WTC11 (cell line): Measurements from ENCODE around the gene ZNF468. TPM values are rescaled to one million over a fixed set of nuclear protein-coding genes. Genes with fewer than 3 reads are reported as not detected.
"Not testable (repeated sequence)": the region's sequence is repeated elsewhere in the genome, so short reads cannot be mapped to it uniquely, and the experiment has no call there.

Source experiments
- ATAC-seq: fragments of 200-7000 bp; cut with Tn5 transposase; 2 replicates; pipeline ENCODE4 v1.10.0; 2021; ENCODE audit warnings: mild to moderate bottlenecking, moderate library complexity
- CTCF ChIA-PET: fragments of 300-600 bp; sonication (Branson Sonifier 250); formaldehyde crosslinking; loops from one replicate; lab custom pipeline; 2021; ENCODE audit warnings: antibody characterized with exemption; lab: Charles Lee
- POLR2A ChIA-PET: fragments of 350-600 bp; sonication (Branson Sonifier 250); formaldehyde crosslinking; loops from one replicate; lab custom pipeline; 2021; ENCODE audit warnings: antibody characterized with exemption; lab: Charles Lee
- DNase-seq: peaks from one replicate; pipeline ENCODE4 v3.0.0; 2021; ENCODE audit warnings: low spot score
- H3K27ac Mint-ChIP-seq: 2 replicates; pipeline ENCODE4 v1.8.0; 2021; ENCODE audit warnings: mixed read lengths
- H3K27me3 Mint-ChIP-seq: 2 replicates; pipeline ENCODE4 v1.8.0; 2021; ENCODE audit warnings: low read depth, mild to moderate bottlenecking, moderate library complexity, mixed read lengths
- H3K36me3 Mint-ChIP-seq: 2 replicates; pipeline ENCODE4 v1.8.0; 2021; ENCODE audit warnings: mixed read lengths
- H3K4me1 Mint-ChIP-seq: 2 replicates; pipeline ENCODE4 v1.8.0; 2022; ENCODE audit warnings: mixed read lengths
- H3K4me3 Mint-ChIP-seq: 2 replicates; pipeline ENCODE4 v1.8.0; 2021; ENCODE audit warnings: mild to moderate bottlenecking, moderate library complexity, mixed read lengths
- H3K9me3 Mint-ChIP-seq: 2 replicates; pipeline ENCODE4 v1.8.0; 2021; ENCODE audit warnings: mixed read lengths
- ESRRA ChIP-seq: sonication (generic); formaldehyde crosslinking; IDR thresholded peaks from 2 replicates; pipeline ENCODE4 v1.8.1; 2022; ENCODE audit warnings: mild to moderate bottlenecking, missing genetic modification reagents, borderline replicate concordance
- GTF2I ChIP-seq: fragments of 250-450 bp; sonication (Bioruptor Pico); conservative IDR thresholded peaks from 2 replicates; pipeline ENCODE4 v1.4.0; 2021; ENCODE audit warnings: mild to moderate bottlenecking
- JAZF1 ChIP-seq: fragments of 250-450 bp; sonication (Bioruptor Pico); IDR thresholded peaks from 2 replicates; pipeline ENCODE4 v1.9.0; 2021; ENCODE audit warnings: moderate library complexity, mild to moderate bottlenecking, inconsistent platforms
- KAT7 ChIP-seq: sonication (generic); formaldehyde crosslinking; IDR thresholded peaks from 2 replicates; pipeline ENCODE4 v1.8.1; 2023; ENCODE audit warnings: missing genetic modification reagents, mild to moderate bottlenecking, borderline replicate concordance
- MXD4 ChIP-seq: fragments of 250-450 bp; sonication (Bioruptor Pico); IDR thresholded peaks from 2 replicates; pipeline ENCODE4 v1.8.0; 2021; ENCODE audit warnings: mild to moderate bottlenecking, moderate library complexity, borderline replicate concordance
- SMAD3 ChIP-seq: sonication (generic); formaldehyde crosslinking; IDR thresholded peaks from 2 replicates; pipeline ENCODE4 v1.8.0; 2022; ENCODE audit warnings: missing genetic modification reagents, mild to moderate bottlenecking, borderline replicate concordance
- SP1 ChIP-seq: sonication (generic); formaldehyde crosslinking; conservative IDR thresholded peaks from 2 replicates; pipeline ENCODE4 v1.8.1; 2022; ENCODE audit warnings: missing genetic modification reagents
- TEAD1 ChIP-seq: sonication (generic); formaldehyde crosslinking; IDR thresholded peaks from 2 replicates; pipeline ENCODE4 v1.8.0; 2022; ENCODE audit warnings: mild to moderate bottlenecking, missing genetic modification reagents
- USF2 ChIP-seq: sonication (generic); formaldehyde crosslinking; IDR thresholded peaks from 2 replicates; pipeline ENCODE4 v1.8.1; 2023; ENCODE audit warnings: mild to moderate bottlenecking, missing genetic modification reagents, moderate library complexity
- ZBTB21 ChIP-seq: sonication (generic); formaldehyde crosslinking; IDR thresholded peaks from 2 replicates; pipeline ENCODE4 v1.8.1; 2023; ENCODE audit warnings: mild to moderate bottlenecking, missing genetic modification reagents, borderline replicate concordance
- ZMAT4 ChIP-seq: fragments of 250-450 bp; sonication (Bioruptor Pico); IDR thresholded peaks from 2 replicates; pipeline ENCODE4 v1.9.0; 2021; ENCODE audit warnings: mild to moderate bottlenecking
- ZNF121 ChIP-seq: sonication (generic); formaldehyde crosslinking; IDR thresholded peaks from 2 replicates; pipeline ENCODE4 v1.8.0; 2023; ENCODE audit warnings: missing genetic modification reagents
- ZNF423 ChIP-seq: fragments of 250-450 bp; sonication (Bioruptor Pico); IDR thresholded peaks from 2 replicates; pipeline ENCODE4 v2.1.2; 2022; ENCODE audit warnings: mild to moderate bottlenecking, moderate library complexity
- total RNA-seq: library from RNA; stranded (reverse); gene quantifications from 3 replicates; pipeline ENCODE4 v1.2.3, GENCODE V29; 2021
- TF ChIP-seq, protein P1 (sequence below): sonication (generic); formaldehyde crosslinking; conservative IDR thresholded peaks from 2 replicates; pipeline ENCODE4 v1.8.1; 2023; ENCODE audit warnings: mild to moderate bottlenecking, low read depth, missing genetic modification reagents, moderate library complexity
- TF ChIP-seq, protein P2 (sequence below): sonication (generic); formaldehyde crosslinking; IDR thresholded peaks from 2 replicates; pipeline ENCODE4 v1.8.0; 2022; ENCODE audit warnings: mild to moderate bottlenecking, missing genetic modification reagents
- TF ChIP-seq, protein P3 (sequence below): fragments of 250-450 bp; sonication (Bioruptor Pico); conservative IDR thresholded peaks from 2 replicates; pipeline ENCODE4 v1.9.0; 2021; ENCODE audit warnings: mild to moderate bottlenecking
- TF ChIP-seq, protein P4 (sequence below): sonication (generic); formaldehyde crosslinking; IDR thresholded peaks from 2 replicates; pipeline ENCODE4 v1.8.0; 2023; ENCODE audit warnings: mild to moderate bottlenecking, missing genetic modification reagents

The ZNF468 gene
- total RNA-seq, 1 experiment from 2014 or later, result 32.0 TPM

DNA sequence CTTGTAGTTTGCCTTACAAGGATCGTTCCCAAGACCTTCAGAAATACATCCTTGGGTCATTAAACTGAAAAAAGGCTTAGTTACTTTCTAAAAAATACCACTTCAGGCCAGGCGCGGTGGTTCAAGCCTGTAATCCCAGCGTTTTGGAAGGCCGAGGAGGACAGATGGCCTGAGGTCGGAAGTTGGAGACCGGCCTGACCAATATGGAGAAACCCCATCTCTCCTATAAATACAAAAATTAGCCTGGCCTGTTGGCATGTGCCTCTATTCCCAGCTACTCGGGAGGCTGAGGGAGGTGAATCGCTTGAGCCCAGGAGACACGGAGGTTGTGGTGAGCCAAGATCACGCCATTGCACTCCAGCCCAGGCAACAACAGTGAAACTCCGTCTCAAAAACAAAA is 33.7 kb downstream of the ZNF468 start (continued):
- no peak for TF ChIP-seq ZNF423 (CRISPR knock-in tag)
- TF ChIP-seq MXD4, result no peak
- TF ChIP-seq, protein P1, sequence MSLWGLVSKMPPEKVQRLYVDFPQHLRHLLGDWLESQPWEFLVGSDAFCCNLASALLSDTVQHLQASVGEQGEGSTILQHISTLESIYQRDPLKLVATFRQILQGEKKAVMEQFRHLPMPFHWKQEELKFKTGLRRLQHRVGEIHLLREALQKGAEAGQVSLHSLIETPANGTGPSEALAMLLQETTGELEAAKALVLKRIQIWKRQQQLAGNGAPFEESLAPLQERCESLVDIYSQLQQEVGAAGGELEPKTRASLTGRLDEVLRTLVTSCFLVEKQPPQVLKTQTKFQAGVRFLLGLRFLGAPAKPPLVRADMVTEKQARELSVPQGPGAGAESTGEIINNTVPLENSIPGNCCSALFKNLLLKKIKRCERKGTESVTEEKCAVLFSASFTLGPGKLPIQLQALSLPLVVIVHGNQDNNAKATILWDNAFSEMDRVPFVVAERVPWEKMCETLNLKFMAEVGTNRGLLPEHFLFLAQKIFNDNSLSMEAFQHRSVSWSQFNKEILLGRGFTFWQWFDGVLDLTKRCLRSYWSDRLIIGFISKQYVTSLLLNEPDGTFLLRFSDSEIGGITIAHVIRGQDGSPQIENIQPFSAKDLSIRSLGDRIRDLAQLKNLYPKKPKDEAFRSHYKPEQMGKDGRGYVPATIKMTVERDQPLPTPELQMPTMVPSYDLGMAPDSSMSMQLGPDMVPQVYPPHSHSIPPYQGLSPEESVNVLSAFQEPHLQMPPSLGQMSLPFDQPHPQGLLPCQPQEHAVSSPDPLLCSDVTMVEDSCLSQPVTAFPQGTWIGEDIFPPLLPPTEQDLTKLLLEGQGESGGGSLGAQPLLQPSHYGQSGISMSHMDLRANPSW (CRISPR knock-in tag), result no peak
- no peak for TF ChIP-seq ESRRA (CRISPR knock-in tag)
- no peak for TF ChIP-seq KAT7 (CRISPR knock-in tag)
- TF ChIP-seq SMAD3 (CRISPR knock-in tag), result no peak
- TF ChIP-seq, protein P2, sequence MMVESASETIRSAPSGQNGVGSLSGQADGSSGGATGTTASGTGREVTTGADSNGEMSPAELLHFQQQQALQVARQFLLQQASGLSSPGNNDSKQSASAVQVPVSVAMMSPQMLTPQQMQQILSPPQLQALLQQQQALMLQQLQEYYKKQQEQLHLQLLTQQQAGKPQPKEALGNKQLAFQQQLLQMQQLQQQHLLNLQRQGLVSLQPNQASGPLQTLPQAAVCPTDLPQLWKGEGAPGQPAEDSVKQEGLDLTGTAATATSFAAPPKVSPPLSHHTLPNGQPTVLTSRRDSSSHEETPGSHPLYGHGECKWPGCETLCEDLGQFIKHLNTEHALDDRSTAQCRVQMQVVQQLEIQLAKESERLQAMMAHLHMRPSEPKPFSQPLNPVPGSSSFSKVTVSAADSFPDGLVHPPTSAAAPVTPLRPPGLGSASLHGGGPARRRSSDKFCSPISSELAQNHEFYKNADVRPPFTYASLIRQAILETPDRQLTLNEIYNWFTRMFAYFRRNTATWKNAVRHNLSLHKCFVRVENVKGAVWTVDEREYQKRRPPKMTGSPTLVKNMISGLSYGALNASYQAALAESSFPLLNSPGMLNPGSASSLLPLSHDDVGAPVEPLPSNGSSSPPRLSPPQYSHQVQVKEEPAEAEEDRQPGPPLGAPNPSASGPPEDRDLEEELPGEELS (CRISPR knock-in tag), result no peak

DNA sequence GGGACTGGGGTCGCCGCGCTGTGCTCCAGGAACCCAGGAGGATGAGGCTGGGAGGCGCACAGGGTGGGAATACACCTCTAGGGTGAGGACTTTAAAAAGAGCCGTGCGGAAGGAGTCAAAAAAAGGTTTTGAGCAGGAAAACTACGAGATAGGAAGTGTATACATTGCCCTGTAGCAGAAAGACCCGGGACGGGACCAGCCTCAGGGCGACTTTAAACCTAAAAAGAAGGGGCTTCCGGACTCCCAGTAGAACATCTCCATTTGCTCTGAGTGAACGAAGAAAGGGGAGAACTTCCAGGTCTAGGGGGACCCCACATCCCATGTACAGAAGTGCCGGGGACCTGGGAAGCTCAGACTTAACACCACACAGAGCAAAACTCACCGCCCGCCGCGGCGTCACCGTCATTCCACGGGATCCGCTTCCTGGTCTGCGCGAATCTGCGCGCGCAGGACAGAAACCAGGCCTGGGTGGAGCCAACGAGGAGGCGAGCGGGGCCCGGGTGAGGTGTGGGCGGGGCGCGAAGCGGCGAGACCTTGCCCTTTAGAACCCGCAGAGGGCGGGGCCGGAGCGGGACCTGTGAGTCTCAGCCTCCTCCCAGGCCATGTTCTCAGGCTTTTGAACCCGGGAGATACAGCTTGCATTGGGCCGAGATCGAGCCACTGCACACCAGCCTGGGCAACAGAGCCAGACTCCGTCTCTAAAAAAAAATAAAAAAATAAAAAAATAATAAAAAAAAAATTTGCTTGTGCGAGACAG is 36.0 kb downstream of the ZNF468 start, which contains the start of gene ZNF28:
TSS of gene ZNF28 (minus strand) at position 430 of the 757 bp plus-strand sequence. CDS start 3,675 bp downstream, outside the sequence.
- H3K27me3 Mint-ChIP-seq, H3K4me1 Mint-ChIP-seq, POLR2A ChIA-PET, CTCF ChIA-PET, H3K9me3 Mint-ChIP-seq: not testable (repeated sequence)
- TF ChIP-seq SP1 (CRISPR knock-in tag) (peak; percentile 36; the same call in 1 of the 2 replicates), GTF2I (CRISPR knock-in tag) (peak; percentile 66; the same call in 1 of the 2 replicates), ZNF121 (peak; percentile 78; the same call in 1 of the 2 replicates)
- Mint-ChIP-seq H3K27ac (peak within 1 kb of the TSS; percentile 27; the same call in 1 of the 2 replicates), H3K4me3 (peak within 1 kb of the TSS; percentile 91), H3K36me3 (peaks cover 11% of the 10 kb centered on the region)
- ATAC-seq (peak; percentile 99), DNase-seq (peak; percentile 71)

GRCh38 chr19:52820472-52821203 is 36.8 kb downstream of the ZNF468 start:
- POLR2A ChIA-PET, H3K4me1 Mint-ChIP-seq, CTCF ChIA-PET, H3K27ac Mint-ChIP-seq, H3K9me3 Mint-ChIP-seq, H3K27me3 Mint-ChIP-seq: not testable (repeated sequence)
- peak; percentile 51 for DNase-seq
- peak; percentile 65 for ATAC-seq
- H3K4me3 Mint-ChIP-seq, result peak overlapping the region; percentile 91
- peaks cover 14% of the 10 kb centered on the region for H3K36me3 Mint-ChIP-seq

DNA sequence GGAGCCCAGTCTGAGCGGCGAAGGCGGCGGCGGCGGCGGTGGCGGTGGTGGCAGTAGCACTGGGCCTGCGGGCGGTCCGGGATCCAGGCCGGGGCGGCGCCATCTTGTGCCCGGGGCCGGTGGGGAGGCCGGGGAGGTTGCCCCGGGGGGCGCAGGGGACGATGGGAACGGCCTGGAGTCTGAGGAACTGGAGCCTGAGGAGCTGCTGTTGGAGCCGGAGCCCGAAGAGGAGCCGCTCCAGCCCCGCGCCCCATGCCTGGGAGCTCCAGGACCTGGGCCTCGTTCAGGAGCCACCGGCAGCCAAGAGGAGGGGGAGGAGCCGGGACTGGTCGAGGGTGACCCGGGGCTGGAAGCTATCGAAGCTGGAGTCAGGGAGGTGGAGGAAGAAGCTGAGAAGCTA is 47.6 kb downstream of the ZNF468 start:
- POLR2A ChIA-PET, result no interaction called here
- Mint-ChIP-seq H3K36me3 (peaks cover 44% of the 10 kb centered on the region), H3K9me3 (peaks cover 7% of the 10 kb centered on the region), H3K27ac (no peak overlapping the region), H3K27me3 (no peaks in the 10 kb centered on the region), H3K4me1 (peaks cover 3% of the 10 kb centered on the region; the same call in 1 of the 2 replicates), H3K4me3 (no peak overlapping the region)
- ATAC-seq (no peak), DNase-seq (no peak)
- CTCF ChIA-PET, result interaction anchor here (0.6 kb wide), 1 partner anchor 232 kb away, joined by 3 read pairs; no protein-coding TSS in a partner anchor
- no peak for TF ChIP-seq USF2 (CRISPR knock-in tag)
- TF ChIP-seq, protein P3, sequence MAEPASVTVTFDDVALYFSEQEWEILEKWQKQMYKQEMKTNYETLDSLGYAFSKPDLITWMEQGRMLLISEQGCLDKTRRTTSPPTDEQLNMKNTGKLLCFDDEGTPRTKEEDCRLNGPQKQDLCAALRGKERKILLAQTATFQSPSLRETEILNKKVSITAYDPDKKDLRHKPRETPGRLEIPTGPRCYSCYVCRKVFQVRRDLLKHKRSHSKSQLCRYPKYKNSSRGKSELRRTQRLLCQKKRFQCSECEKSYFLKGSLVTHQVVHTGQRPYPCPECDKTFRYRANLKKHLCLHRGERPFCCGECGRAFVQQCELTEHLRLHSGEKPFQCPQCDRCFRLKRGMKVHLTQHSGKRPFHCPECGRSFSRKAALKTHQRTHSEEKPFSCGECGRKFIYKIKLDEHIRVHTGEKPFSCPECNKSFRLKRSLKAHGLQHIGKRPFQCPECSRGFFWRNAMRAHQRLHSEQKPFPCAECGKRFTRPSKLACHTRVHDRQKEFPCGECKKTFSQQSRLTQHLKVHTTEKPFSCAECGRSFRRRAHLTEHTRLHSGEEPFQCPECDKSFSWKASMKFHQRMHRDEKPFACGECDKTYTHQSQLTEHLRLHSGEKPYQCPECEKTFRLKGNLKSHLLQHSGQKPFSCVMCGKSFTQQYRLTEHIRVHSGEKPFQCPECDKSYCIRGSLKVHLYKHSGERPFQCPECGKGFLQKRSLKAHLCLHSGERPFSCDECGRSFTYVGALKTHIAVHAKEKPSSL, result no peak
- TF ChIP-seq ZMAT4 (CRISPR knock-in tag), result no peak
- TF ChIP-seq ZBTB21 (CRISPR knock-in tag), result no peak
- TF ChIP-seq, protein P4, sequence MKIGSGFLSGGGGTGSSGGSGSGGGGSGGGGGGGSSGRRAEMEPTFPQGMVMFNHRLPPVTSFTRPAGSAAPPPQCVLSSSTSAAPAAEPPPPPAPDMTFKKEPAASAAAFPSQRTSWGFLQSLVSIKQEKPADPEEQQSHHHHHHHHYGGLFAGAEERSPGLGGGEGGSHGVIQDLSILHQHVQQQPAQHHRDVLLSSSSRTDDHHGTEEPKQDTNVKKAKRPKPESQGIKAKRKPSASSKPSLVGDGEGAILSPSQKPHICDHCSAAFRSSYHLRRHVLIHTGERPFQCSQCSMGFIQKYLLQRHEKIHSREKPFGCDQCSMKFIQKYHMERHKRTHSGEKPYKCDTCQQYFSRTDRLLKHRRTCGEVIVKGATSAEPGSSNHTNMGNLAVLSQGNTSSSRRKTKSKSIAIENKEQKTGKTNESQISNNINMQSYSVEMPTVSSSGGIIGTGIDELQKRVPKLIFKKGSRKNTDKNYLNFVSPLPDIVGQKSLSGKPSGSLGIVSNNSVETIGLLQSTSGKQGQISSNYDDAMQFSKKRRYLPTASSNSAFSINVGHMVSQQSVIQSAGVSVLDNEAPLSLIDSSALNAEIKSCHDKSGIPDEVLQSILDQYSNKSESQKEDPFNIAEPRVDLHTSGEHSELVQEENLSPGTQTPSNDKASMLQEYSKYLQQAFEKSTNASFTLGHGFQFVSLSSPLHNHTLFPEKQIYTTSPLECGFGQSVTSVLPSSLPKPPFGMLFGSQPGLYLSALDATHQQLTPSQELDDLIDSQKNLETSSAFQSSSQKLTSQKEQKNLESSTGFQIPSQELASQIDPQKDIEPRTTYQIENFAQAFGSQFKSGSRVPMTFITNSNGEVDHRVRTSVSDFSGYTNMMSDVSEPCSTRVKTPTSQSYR, result no peak
- TF ChIP-seq JAZF1 (CRISPR knock-in tag), result no peak
- no peak for TF ChIP-seq TEAD1
